Measurements from ENCODE around the gene SERBP1. TPM values are rescaled to one million over a fixed set of nuclear protein-coding genes. Genes with fewer than 3 reads are reported as not detected.

SERBP1 gene
- total RNA-seq, 4 donors from 2014 or later = 282 to 394 (median 357) TPM

GRCh38 chr1:67429528-67430357, 459 bp downstream of the SERBP1 start:
- Histone ChIP-seq H3K27ac (peak overlapping the region; percentile 94 to 99 (median 96)), H3K4me3 (peak overlapping the region; percentile 73 to 94 (median 84)), H3K9me3 (no peaks in the 10 kb centered on the region), H3K27me3 (no peaks in the 10 kb centered on the region), H3K36me3 (peaks cover 0 to 16% (median 11%) of the 10 kb centered on the region in 3 donors), H3K4me1 (peaks cover 6 to 69% (median 36%) of the 10 kb centered on the region in 3 donors)
- no peak for TF ChIP-seq POLR2A (IDR thresholded peaks at IDR 0.05)
- TF ChIP-seq CTCF (IDR thresholded peaks at IDR 0.05) = no peak
- 1% methylated on average over 16 to 45 of the region's 69 CpGs for WGBS, 2 donors
- intact Hi-C loops (cut with DNase I) = loop anchor here (10.0 kb wide), 1 partner anchor 65 kb away; no protein-coding TSS in a partner anchor
- DNase-seq = no peak

- Histone ChIP-seq H3K27ac (peak overlapping the region; percentile 94 to 99 (median 96)), H3K4me1 (peaks cover 6 to 70% (median 35%) of the 10 kb centered on the region in 3 donors), H3K27me3 (no peaks in the 10 kb centered on the region), H3K4me3 (peak overlapping the region; percentile 73 to 94 (median 84)), H3K36me3 (peaks cover 0 to 23% (median 18%) of the 10 kb centered on the region in 3 donors), H3K9me3 (no peaks in the 10 kb centered on the region)
- WGBS, 2 donors = 1% methylated on average over 16 to 25 of the region's 25 CpGs
- no peak for DNase-seq
- intact Hi-C loops (cut with DNase I) = no loop called here
- no peak for TF ChIP-seq POLR2A (IDR thresholded peaks at IDR 0.05)
- TF ChIP-seq CTCF (IDR thresholded peaks at IDR 0.05) = no peak
Measured at GRCh38 chr1:67429011-67429527, 1.1 kb downstream of the SERBP1 start.

DNA sequence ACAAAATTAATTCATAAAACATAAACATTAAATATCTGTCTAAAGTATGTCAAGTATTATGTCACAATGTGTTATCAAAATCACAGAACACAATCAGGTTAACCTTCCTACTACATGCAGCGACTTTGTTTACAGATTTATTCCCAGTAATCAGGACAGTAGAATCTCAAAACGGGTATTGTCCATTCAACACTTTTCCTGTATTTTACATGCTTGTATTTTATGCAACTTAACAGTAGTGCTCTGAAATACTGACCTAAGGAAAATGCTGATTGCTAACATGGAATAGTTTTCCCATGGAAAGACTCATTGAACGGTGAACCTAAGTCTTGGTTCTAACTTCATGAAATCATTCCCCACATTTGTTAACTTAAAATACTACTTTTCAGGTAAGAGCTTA, 2.3 kb downstream of the SERBP1 start:
- Histone ChIP-seq H3K36me3 (peaks cover 4 to 34% (median 23%) of the 10 kb centered on the region in 3 donors), H3K9me3 (no peaks in the 10 kb centered on the region), H3K4me1 (peaks cover 6 to 63% (median 27%) of the 10 kb centered on the region in 3 donors), H3K27me3 (no peaks in the 10 kb centered on the region), H3K4me3 (peak overlapping the region; percentile 73 to 94 (median 84)), H3K27ac (peak overlapping the region in 3 of 4 donors; percentile 94 to 99 (median 97))
- 0 to 4% methylated on average over 3 of the region's 3 CpGs for WGBS, 2 donors
- intact Hi-C loops (cut with DNase I) = no loop called here
- TF ChIP-seq POLR2A (IDR thresholded peaks at IDR 0.05) (no peak), CTCF (IDR thresholded peaks at IDR 0.05) (no peak)
- DNase-seq = no peak

DNA sequence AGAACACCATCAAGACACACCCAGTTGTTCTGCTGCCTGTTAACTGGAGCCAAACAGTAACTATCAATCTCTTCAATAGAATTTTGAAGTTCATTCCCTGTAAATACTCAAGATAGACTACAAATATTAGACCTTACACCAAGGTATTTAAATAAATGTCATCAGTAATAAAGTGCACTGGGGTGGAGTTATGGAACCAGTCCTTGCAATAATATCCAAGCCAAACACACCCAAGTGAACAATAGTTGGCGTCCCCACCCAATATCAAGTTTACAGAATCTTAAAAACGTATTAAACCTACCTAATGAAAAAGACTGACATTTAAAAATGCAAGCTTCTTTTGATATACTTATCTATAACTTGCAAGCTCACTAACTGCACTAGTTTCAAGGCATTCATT, 2.7 kb downstream of the SERBP1 start:
- H3K9me3 ChIP-seq = no peaks in the 10 kb centered on the region
- H3K36me3 ChIP-seq = peaks cover 4 to 39% (median 26%) of the 10 kb centered on the region in 3 donors
- TF ChIP-seq CTCF (IDR thresholded peaks at IDR 0.05) = no peak
- 3 to 4% methylated on average over 2 of the region's 2 CpGs for WGBS, 2 donors
- no peaks in the 10 kb centered on the region for H3K27me3 ChIP-seq
- peaks cover 6 to 63% (median 27%) of the 10 kb centered on the region in 3 donors for H3K4me1 ChIP-seq
- H3K27ac ChIP-seq = peak overlapping the region in 2 of 4 donors; percentile 97 to 99
- no peak for DNase-seq
- peak overlapping the region; percentile 73 to 94 (median 84) for H3K4me3 ChIP-seq
- intact Hi-C loops (cut with DNase I) = no loop called here

DNA sequence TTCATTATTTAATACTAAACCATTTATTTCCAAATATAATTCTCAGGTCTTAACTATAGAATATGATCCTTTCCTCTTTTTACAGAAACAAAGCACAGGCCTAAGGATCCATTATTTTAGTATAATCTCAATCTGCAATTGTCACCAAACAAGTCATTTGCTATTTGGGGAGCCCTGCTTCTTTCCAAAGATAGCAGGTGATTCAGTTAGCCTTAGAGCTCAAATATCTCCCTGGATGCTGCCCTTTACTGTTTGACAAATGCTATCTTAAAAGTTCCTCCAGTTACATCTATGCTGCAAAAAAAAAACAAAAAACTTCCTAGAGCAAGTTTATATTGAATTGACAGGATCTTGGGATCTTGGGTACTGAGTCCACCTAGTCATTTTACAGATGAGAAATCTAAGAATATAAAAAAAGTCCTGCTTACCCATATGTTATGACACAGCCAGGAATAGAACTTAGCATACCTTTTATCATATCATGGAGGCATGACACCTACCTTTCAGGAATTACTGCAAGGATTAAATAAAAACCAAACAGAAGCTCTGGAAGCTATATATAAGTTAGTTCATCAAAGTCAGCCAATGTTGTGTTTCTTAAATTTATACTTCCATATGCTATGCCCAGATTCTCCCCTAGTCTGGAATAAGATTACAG, 9.2 kb downstream of the SERBP1 start:
- TF ChIP-seq POLR2A (IDR thresholded peaks at IDR 0.05) (no peak), CTCF (IDR thresholded peaks at IDR 0.05) (no peak)
- peaks cover 20 to 100% (median 61%) of the 10 kb centered on the region in 3 donors for H3K36me3 ChIP-seq

More for the DNA sequence above, 9.2 kb downstream of the SERBP1 start:
- no peak for DNase-seq
- H3K27me3 ChIP-seq = no peaks in the 10 kb centered on the region
- no peak overlapping the region for H3K4me3 ChIP-seq
- no peak overlapping the region for H3K27ac ChIP-seq
- intact Hi-C loops (cut with DNase I) = no loop called here
- H3K9me3 ChIP-seq = no peaks in the 10 kb centered on the region
- H3K4me1 ChIP-seq = peaks cover 3 to 78% (median 8%) of the 10 kb centered on the region in 3 donors
